NCI-H2196 treated with DMSO at 0.1 percent for 48 hours (cell line): ENCODE measurements around the gene RNF123.
"Not testable (repeated sequence)": the region's sequence is repeated elsewhere in the genome, so short reads cannot be mapped to it uniquely, and the experiment has no call there.

Experiments used
- DNase-seq: peaks from one replicate; lab custom pipeline; 2025; ENCODE audit not compliant: unreplicated experiment; lab: John Stamatoyannopoulos, UW

The RNF123 gene

DNA sequence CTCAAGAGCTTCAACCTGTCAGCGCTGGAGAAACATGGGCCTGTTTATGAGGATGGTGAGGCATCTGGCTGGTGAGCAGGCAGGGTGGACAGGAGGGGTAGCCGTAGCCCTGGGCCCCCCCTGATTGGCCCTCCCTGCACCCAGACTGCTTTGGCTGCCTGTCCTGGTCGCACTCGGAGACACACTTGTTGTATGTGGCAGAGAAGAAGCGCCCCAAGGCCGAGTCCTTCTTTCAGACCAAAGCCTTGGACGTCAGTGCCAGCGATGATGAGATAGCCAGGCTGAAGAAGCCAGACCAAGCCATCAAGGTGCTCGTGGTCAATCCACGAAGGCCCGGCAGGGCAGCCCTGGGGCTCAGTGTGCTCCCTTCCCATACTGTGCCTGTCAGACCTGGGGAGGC is 13.4 kb upstream of the RNF123 start:
- DNase-seq: no peak

DNA sequence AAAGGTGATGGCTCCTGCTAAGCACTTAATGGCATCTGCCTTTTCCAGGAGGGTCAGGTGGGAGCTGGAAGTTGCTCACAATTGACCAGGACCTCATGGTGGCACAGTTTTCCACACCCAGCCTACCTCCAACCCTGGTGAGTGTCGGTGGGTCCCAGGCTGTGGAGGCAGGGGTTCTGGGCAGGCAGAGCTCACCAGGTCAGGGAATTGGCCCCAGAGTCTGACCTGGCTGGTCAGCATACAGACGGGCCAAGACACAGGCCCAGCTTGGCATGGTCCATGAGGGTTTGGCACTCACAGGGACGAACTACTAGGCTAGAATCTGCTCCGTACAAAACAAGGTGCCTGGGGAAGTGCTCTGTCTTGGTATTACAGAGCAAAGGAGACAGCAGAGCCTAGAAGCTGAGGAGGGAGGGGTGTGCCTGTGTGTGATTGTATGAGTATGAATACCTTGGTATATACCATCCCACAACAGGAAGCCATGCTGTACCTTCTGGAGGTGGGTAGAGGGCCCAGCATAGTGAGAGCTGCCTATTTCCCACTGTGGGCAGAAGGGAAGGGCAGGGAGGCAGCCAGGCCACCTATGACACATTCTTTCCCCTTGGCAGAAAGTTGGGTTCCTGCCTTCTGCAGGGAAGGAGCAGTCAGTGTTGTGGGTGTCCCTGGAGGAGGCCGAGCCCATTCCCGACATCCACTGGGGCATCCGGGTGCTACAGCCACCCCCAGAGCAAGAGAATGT is 8.7 kb upstream of the RNF123 start:
- DNase-seq: no peak

DNA sequence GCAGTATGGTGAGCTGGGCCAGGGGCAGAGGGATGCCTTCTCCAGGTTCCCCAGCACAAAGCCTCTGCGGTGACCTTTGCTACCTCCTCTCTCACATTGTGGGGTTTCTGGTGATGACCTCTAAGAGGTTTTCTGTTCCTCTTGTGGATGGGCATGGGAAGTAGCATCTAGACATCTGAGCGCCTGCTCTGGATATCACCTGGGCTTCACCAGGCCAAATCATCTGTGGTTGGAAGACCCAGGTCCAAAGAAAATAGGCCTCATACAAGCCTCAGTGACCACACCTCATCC is 8.2 kb upstream of the RNF123 start:
- no peak for DNase-seq

DNA sequence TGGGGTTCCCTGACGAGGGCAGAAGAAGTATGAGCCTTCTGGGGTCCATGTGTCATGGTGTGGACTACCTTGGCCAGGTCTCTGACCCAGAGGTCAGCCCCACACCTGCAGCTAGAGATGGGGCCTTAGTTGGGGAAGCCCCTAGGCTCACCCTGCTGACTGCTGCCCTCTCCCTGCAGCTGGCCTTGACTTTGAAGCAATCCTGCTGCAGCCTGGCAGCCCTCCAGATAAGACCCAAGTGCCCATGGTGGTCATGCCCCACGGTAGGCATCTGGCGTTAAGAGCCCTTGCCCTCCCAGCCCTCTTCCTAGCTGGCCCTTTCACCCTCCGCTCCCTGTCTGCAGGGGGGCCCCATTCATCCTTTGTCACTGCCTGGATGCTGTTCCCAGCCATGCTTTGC is 7.8 kb upstream of the RNF123 start:
- DNase-seq: no peak

DNA sequence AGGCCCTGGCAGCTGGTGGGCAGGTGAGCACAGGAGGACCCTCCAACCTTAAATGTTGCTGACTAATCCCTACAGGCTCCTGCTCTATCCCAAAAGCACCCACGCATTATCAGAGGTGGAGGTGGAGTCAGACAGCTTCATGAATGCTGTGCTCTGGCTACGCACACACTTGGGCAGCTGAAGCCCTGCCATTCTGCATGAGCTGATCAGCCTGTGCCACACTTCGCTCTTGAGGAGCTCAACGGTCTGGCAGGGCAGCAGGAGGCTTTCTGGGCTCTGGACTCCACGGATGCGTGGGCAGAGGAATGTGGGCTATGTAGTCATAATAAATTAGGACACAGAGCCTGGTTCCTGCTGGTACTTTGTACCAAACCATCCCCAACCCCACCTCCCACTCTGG is 6.2 kb upstream of the RNF123 start:
- no peak for DNase-seq

DNA sequence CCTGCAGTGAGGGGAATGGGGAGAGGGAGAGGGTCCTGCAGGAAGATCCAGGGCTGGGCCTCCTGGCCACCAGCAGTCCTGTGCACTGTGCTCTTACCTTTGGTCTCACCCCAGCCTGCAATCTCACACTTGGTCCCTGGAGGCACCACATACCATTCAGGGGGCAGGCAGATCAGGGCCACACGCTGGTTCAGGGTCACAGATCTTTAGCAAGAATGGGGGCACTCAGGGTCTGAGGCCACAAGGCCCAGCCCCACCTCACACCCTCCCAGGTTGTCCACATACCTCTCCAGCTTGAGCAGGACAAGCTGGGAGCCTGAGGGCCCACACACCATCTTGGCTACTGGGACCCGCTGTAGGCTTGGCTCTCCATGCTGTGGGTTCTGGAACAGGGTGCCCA is 4.9 kb upstream of the RNF123 start:
- not testable (repeated sequence) for DNase-seq

DNA sequence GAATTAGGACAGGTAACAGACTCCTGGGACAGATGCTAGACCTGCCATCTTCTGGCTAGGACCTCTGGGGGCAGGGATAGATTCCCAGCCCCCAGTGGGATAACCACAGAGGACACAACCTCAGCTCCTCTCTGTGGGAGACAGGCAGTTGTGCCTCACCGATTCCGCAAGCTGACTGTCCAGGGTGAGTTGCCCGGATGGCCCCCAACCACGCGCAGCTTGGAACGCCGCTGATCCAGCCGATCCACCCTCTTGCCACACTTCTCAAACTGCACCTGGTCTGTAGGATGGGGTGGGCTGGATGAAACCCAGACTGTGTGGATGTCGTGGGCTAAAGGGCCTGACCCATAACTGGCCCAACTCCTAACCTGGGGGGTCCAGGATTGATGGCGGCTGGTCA is 4.3 kb upstream of the RNF123 start:
- not testable (repeated sequence) for DNase-seq

DNA sequence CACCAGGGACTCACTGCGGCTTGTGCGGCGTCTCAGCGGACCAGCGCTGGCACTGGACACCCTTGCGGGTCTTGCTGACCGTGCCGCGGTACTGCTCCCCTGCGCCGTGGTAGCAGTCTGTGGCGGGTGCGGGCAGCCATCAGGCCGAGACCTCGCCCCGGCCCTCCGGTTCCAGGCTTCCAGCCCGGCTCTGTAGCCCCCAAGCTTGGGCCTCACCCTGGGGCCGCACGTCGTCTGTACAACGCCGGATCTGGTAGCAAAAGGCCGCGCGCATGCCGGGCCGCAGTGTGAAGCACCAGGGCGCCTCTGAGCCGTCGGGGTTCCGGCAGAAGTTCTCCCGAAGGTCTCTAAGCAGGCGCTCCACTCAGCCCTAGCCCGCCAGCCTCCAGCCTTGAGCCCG is 3.5 kb upstream of the RNF123 start:
- DNase-seq: not testable (repeated sequence)

DNA sequence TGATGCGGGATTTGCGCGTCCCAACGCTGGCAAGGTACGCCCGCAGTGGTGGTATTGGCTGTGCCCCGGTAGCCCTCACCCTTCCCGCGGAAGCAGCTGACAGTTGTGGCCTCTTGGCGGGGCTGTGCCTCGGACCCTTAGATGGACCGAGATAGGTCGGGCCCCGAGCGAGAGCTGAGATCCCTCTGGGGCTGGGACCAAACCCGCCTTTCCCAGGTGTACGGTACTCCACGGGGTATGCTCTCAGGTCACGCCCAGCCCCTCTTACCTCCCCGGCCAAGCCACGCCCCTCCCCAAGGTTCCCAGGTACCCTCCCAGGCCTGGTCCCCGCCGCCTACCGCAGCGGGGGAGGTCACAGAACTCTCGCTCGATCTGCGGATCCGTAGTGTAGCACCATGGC is 3.0 kb upstream of the RNF123 start:
- DNase-seq: not testable (repeated sequence)

DNA sequence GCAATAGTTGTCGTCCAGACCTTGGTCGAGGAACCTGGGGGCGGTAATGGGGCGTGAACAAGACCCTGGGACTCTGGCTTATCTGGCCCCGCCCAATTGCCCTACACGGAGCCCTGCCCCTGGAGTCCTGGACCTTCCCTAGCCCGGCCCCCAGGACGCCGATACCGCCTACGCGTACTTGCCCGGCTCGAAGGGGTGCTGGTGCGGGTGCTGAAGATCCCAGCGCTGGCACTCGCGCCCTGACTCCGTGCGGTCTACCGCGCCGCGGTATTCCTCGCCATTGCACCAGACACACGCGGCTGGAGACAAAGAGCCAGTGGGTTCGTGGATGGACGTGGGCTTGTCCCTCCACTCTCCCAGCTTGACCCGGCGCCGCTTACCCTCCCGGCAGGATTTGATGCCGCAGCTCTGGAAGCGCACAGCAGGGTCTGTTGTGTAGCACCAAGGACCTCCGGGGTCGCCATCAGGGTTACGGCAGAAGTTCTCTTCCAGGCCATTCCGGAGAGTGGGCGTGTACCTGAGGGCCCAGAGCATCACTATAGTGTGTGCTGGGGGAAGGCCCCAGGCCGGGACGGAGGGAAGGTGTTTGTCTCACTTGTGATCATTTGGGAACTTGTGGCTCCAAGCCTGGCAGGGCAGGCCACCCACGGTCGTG is 2.5 kb upstream of the RNF123 start:
- not testable (repeated sequence) for DNase-seq

DNA sequence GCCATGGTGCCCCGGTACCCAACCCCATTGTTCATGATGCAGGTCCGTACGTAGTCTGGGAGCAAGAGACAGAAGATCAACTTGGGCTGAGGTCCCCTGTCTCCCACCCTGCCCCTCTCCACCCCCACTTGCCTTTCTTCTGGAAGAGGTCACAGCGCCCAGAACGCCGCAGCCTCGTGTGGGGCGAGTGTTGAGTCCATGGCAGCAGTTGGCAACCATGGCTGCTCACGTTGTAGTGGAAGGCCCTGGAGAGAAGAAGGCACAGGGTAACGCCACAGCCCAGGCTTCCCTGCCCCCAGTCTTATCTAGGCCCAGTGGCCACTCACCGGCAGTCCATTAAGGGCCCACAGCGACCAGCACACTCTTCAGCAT is 1.9 kb upstream of the RNF123 start:
- not testable (repeated sequence) for DNase-seq

DNA sequence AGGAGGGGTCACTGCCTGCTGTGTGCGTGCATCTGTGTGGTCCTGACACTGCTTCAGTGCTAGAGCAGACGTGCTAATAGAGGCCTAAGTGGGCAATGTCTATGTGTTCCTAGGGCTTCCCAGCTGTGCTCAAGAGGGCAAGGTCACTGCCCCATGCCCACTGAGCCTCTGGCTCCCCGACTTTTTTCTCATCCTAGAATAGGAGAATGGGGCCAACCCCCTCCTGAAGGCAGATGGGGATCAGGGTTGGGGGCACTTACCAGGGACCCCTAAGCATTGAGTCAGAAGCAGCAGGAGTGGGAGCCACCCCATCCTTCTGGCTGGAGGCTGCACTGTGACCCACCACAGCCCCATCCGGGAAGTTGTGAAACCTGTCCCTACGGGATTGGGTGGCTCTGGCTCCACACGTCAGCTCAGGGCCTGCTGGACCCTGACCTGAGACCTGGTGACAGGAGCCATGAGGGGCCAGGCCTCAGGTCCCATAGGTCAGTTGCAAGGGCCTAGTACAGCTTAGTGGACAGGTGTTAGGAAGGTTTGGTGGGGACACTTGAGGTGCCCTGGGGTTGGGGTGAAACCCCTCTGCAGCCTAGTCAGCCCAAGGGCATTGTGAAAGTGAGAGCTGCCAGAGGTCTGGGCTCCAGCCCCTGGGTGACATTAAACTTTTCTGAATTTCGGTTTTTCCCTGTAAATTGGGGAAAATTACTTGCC is 865 bp upstream of the RNF123 start:
- not testable (repeated sequence) for DNase-seq

DNA sequence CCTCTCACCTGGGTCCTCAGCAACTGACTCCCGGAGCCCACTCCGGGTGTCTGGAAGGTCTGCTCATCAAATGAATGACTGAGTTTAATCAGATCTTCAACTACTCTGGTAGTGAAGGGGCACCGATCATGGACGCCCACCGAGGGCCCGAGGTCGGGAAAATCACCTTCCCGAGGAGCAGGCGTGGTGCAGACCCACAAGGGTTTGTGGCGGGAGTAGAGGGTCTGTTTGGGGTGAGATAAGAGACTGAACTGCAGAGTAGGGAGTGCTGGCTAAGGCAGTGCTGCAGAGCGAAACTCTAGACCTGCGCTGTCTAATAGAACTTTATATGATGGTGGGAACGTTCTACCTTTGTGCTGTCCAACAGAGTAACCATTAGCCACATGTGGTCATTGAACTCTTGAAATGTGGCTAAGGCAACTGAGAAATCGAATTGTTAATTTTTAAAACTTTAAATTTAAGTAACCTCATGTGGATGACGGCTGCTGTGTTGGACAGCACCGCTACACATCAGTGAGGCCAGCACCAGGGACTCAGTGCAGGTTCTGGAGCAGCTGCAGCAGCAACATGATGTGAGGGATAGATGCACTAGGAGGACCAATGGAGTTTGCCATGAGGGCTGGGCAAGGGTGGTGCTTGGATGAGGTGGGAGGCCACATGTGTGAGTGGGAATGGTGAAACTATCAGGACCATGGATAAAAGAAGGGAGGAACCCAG is 709 bp downstream of the RNF123 start:
- not testable (repeated sequence) for DNase-seq

DNA sequence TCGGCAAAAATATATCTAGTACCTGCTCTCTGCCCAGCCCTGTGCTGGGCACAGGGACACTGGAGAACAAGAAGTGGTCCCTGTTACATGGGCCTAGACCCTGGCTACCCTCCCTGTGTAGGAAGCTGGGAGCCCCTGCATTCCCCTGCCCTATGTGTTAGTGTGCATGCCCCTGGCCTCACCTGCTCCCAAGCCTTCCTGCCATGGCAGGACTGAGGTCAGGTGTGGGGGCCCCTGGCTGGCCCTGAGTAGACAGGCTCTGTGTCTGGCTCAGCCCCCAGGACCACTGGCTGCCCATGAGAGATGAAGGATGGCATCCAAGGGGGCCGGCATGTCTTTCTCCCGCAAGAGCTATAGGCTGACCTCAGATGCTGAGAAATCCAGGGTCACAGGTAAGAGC is 1.5 kb downstream of the RNF123 start:
- not testable (repeated sequence) for DNase-seq

DNA sequence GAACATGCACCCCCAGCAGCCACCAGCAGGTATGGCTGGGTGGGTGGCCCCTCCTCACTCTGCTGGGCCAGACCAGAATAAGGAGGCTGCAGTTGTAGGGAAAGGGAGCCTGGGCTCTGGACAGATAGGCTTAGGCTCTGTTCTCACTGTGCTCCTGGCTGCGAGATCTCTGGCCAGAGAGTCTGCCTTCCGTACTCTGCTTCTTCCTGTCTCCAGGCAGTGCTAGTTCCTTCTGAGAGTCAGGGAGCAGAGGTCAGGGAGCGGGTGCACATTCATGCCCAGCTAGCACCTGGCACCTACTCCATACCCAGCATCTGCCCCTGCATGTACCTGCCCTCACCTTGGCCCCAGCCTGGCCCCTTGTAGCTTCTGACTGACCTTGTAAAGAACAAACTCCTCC is 2.1 kb downstream of the RNF123 start:
- not testable (repeated sequence) for DNase-seq

DNA sequence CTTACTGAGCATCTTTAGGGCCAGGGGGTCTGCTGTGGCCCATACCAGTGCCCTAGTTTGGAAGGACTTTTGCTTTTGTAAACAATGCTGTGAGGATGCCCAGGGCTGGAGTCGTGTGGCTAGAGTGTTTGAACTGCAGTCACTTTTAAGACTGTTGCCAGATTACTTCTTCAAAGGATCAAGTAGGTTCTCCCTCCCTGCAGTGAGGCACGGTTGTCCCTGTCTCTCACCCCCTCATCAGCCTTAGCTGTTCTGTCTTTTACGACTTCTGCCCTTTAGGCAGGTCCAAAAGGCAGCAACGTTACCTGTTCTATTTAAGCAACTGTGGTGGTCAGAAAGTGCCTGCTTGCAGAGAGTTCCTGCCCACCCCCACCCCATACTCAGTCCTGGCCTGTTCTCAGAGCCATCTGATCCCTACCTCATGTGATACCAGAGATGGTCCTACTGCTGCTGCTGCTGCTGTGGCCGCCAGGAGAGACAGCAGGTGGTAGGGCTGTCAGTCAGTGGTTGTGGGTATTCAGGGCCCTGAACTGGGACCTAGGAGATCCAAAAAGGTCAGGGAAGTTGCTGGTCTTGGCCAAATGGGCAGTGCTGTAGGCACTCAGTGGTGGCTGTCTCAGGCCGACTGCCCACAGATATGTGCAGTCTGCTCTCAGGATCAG is 5.2 kb downstream of the RNF123 start:
- not testable (repeated sequence) for DNase-seq

DNA sequence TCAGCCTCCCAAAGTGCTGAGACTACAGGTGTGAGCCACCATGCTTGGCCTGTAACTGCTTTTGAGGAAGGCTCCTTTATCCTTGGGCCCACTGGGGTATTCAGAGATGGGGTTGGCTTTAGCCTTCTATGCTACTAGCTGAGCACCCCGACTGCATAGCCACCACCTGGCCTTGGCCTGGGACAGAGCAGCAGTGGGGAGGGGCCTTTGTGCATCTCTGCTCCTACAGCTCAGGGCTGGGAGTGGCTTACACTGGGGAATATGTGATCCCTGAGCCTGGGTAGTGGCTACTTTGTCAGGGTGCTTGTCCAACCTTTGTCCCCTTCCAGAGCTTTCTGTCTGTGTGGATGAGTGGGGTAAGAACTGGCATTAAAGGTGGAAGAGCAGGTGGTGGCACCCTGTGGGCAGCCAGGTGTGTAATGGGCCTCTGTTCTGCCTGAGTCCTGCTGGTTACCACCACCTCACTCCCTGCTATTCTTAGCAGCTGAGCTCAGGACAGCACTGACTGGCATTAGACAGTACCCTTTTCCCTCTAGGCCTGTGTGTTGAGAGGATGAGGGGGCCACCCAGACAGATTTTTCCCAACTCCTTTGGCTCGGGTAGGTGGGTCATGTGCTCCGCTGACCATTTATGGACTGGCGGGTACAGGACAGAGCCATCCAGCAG is 6.1 kb downstream of the RNF123 start:
- not testable (repeated sequence) for DNase-seq

DNA sequence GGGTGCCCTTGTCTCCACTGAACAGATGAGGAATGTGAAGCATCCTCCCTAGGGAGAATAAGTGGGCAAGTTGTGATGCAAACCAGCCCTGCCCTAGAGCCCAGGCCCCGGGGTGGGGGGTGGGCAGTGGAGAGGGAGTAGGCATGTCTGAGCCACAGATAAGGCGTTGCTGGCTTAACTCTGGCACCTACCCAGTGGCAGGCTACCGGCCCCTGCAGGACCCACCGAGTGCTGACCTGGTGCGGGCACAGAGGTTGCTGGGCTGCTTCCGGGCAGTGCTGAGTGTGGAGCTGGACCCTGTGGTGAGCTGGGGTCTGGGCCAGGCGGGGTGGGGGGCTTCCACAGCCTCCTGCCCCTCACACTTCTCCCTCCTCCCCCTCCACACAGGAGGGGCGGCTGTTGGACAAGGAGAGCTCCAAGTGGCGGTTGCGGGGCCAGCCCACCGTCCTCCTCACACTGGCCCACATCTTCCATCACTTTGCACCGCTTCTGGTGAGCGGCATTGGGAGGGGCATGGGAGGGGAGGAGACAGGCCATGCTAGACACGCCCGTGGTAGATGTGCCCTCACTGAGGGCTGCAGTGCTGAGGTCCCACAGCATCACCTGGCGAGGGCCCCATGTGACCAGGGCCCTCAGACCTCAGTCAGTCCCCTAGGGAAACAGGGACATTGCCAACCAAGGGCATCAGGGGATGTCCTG is 10.1 kb downstream of the RNF123 start:
- DNase-seq: no peak

DNA sequence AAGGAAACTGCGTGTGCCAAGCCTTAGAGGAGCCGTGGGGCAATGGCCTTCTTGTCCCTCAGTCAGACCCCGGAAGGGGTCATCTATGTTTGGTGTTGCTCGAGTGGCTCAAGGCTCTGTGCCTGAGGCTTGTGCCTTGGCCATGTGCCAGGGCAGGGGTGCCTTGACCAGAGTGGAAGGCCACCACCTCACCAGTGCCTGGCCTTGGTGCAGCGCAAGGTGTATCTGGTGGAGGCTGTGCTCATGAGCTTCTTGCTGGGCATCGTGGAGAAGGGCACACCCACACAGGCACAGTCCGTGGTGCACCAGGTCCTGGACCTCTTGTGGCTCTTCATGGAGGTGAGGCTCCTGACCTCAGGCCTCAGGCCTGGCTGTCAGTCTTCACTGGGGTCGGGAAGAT is 10.7 kb downstream of the RNF123 start:
- no peak for DNase-seq
